HG03108 (cell line): ENCODE results near the gene KIAA1210.
"Not testable (repeated sequence)": the region's sequence is repeated elsewhere in the genome, so short reads cannot be mapped to it uniquely, and the experiment has no call there.

Source experiments
- ATAC-seq: cut with Tn5 transposase; IDR thresholded peaks from one replicate; pipeline ENCODE4 v1.9.1; 2021; ENCODE audit warnings: moderate library complexity; ENCODE audit not compliant: unreplicated experiment

KIAA1210 gene

GRCh38 chrX:119040432-119040831 lies 87.2 kb downstream of the KIAA1210 start:
- no peak for ATAC-seq

- ATAC-seq: no peak
Measured at GRCh38 chrX:119036107-119037029, 91.2 kb downstream of the KIAA1210 start.

GRCh38 chrX:119030990-119031389 lies 96.6 kb downstream of the KIAA1210 start:
- no peak for ATAC-seq

- not testable (repeated sequence) for ATAC-seq
Measured at GRCh38 chrX:119029656-119030055, 98.0 kb downstream of the KIAA1210 start.

- no peak for ATAC-seq
Measured at GRCh38 chrX:119028733-119029330, 98.8 kb downstream of the KIAA1210 start.
